Uterus (tissue), 4 donors: Measurements from ENCODE around the gene GPD2. TPM values are rescaled to one million over a fixed set of nuclear protein-coding genes. Genes with fewer than 3 reads are reported as not detected.

Experiments used
- DNase-seq, 2 donors: peaks; one replicate each; pipeline ENCODE4 v3.0.0-alpha.2; 2019 to 2020
- H3K27ac ChIP-seq, 2 donors: fragments of 200-600 bp; sonication (generic); 1 replicate in 1 of 2; 2 replicates in 1 of 2; pipeline ENCODE4 v1.5.1; 2016 to 2018
- H3K27me3 ChIP-seq, 2 donors: fragments of 200-600 bp; sonication (generic); one replicate each; pipeline ENCODE4 v1.5.1; 2018 to 2019; ENCODE audit warnings: control low read depth in 1 of 2
- H3K36me3 ChIP-seq, 2 donors: fragments of 200-600 bp; sonication (generic); one replicate each; pipeline ENCODE4 v1.5.1; 2019; ENCODE audit warnings: control low read depth in 1 of 2
- H3K4me1 ChIP-seq, 2 donors: fragments of 200-600 bp; sonication (generic); one replicate each; pipeline ENCODE4 v1.5.1; 2018 to 2019; ENCODE audit warnings: control low read depth in 1 of 2
- H3K4me3 ChIP-seq, 2 donors: fragments of 200-600 bp; sonication (generic); 1 replicate in 1 of 2; 2 replicates in 1 of 2; pipeline ENCODE4 v1.5.1; 2018 to 2019; ENCODE audit warnings: mild to moderate bottlenecking in 1 of 2
- H3K9me3 ChIP-seq, 2 donors: fragments of 200-600 bp; sonication (generic); one replicate each; pipeline ENCODE4 v1.5.1; 2019; ENCODE audit warnings: control low read depth in 1 of 2
- POLR2A ChIP-seq, 2 donors: fragments of 450-650 bp; IDR thresholded peaks; one replicate each; pipeline ENCODE4 v1.6.1; 2016; ENCODE audit warnings: antibody characterized with exemption in 2 of 2, mild to moderate bottlenecking in 1 of 2, moderate library complexity in 1 of 2
- intact Hi-C: fragments of 100-400 bp; cut with DNase I; formaldehyde crosslinking; loops from one replicate; pipeline ENCODE4 v1.15.1; 2023; ENCODE audit warnings: low total_unique reads
- total RNA-seq, 4 donors: library from RNA; depleted of rRNA in 3 of 4; stranded (reverse); fragments of >200 nt in 3 of 4; gene quantifications; one replicate each; pipeline versions ENCODE4 v1.1.0 to v1.2.4, GENCODE V29; 2014 to 2023
- TF ChIP-seq, protein P1 (sequence below), 4 experiments: fragments of 200-600 bp in 2 of 4; fragments of 450-650 bp in 2 of 4; sonication (generic) in 2 of 4; IDR thresholded peaks; one replicate each; pipeline ENCODE4 v1.5.1; 2016 to 2019; ENCODE audit warnings: antibody characterized with exemption in 4 of 4, mild to moderate bottlenecking in 2 of 4, moderate library complexity in 1 of 4
- donor health status: DM: yes; HTN: yes; CAD: no.

GPD2 gene
- total RNA-seq, 4 donors from 2014 or later, result 2.0 to 41.6 (median 32.1) TPM

DNA sequence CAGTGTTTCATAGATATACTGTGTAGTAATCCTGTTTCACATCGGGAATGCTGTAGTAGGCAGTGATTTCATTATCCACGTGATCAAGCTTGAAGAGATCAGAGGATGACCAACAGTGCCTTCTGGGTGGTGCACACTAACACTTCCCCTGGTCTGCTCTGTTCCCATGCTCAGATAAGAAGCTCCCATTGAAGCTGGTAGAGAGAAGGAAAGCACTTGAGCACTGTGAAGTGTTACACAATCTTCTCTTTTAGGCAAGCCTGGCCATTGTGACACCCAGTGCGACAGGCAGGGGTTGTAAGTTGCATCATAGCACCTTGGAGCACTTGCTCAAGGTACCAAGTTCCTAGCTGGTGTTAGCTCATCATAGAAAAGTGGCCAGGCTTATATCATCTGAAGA, 30.6 kb upstream of the GPD2 start:
- no peaks in the 10 kb centered on the region for H3K9me3 ChIP-seq
- H3K27me3 ChIP-seq, result no peaks in the 10 kb centered on the region
- H3K4me1 ChIP-seq, result no peaks in the 10 kb centered on the region
- TF ChIP-seq POLR2A (IDR thresholded peaks at IDR 0.05), result no peak
- TF ChIP-seq, protein P1, sequence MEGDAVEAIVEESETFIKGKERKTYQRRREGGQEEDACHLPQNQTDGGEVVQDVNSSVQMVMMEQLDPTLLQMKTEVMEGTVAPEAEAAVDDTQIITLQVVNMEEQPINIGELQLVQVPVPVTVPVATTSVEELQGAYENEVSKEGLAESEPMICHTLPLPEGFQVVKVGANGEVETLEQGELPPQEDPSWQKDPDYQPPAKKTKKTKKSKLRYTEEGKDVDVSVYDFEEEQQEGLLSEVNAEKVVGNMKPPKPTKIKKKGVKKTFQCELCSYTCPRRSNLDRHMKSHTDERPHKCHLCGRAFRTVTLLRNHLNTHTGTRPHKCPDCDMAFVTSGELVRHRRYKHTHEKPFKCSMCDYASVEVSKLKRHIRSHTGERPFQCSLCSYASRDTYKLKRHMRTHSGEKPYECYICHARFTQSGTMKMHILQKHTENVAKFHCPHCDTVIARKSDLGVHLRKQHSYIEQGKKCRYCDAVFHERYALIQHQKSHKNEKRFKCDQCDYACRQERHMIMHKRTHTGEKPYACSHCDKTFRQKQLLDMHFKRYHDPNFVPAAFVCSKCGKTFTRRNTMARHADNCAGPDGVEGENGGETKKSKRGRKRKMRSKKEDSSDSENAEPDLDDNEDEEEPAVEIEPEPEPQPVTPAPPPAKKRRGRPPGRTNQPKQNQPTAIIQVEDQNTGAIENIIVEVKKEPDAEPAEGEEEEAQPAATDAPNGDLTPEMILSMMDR (IDR thresholded peaks at IDR 0.05), result no peak
- H3K4me3 ChIP-seq, result no peak overlapping the region
- no peaks in the 10 kb centered on the region for H3K36me3 ChIP-seq
- intact Hi-C loops, result no loop called here
- no peak overlapping the region for H3K27ac ChIP-seq
- no peak for DNase-seq

DNA sequence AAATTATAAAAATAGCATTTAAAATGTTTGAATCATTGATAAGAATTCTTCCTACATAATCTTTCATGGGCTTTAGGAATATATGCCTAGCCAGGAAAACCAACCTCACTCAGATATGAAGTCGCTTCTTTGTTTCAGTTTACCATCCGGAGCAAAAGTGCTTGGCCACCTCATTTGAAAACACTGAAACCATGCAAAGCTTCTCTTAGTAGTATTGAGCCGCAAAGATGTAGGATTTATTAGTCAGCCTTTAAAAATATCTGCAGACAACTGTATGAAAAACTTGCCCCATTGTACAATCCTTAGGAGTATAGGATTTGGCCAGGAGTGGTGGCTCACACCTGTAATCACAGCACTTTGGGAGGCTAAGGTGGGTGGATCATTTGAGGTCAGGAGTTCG, 24.3 kb upstream of the GPD2 start:
- Histone ChIP-seq H3K27me3 (no peaks in the 10 kb centered on the region), H3K27ac (no peak overlapping the region), H3K9me3 (no peaks in the 10 kb centered on the region), H3K36me3 (no peaks in the 10 kb centered on the region), H3K4me3 (no peak overlapping the region), H3K4me1 (no peaks in the 10 kb centered on the region)
- intact Hi-C loops, result no loop called here
- no peak for DNase-seq
- no peak for TF ChIP-seq POLR2A (IDR thresholded peaks at IDR 0.05)
- TF ChIP-seq, protein P1 (IDR thresholded peaks at IDR 0.05), result no peak

DNA sequence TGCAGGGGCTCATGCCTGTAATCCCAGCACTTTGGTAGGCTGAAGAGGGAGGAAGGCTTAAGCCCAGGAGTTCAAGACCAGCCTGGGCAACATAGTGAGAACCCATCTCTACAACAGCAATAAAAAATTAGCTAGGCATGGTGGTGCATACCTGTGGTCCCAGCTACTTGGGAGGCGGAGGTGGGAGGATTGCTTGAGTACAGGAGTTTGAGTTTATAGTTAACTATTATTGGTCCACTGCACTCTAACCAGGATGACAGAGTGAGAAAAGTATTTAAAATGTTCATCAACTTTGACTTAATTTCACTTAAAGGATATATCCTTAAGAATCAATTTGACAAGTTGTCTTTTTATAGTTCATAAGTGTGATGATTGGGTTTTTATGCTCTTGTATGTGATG, 14.3 kb upstream of the GPD2 start:
- H3K9me3 ChIP-seq, result no peaks in the 10 kb centered on the region
- no peak for DNase-seq
- no peaks in the 10 kb centered on the region for H3K36me3 ChIP-seq
- TF ChIP-seq POLR2A (IDR thresholded peaks at IDR 0.05), result no peak
- TF ChIP-seq, protein P1 (IDR thresholded peaks at IDR 0.05), result no peak
- H3K4me1 ChIP-seq, result no peaks in the 10 kb centered on the region
- H3K4me3 ChIP-seq, result no peak overlapping the region
- no peak overlapping the region for H3K27ac ChIP-seq
- intact Hi-C loops, result no loop called here
- H3K27me3 ChIP-seq, result no peaks in the 10 kb centered on the region

DNA sequence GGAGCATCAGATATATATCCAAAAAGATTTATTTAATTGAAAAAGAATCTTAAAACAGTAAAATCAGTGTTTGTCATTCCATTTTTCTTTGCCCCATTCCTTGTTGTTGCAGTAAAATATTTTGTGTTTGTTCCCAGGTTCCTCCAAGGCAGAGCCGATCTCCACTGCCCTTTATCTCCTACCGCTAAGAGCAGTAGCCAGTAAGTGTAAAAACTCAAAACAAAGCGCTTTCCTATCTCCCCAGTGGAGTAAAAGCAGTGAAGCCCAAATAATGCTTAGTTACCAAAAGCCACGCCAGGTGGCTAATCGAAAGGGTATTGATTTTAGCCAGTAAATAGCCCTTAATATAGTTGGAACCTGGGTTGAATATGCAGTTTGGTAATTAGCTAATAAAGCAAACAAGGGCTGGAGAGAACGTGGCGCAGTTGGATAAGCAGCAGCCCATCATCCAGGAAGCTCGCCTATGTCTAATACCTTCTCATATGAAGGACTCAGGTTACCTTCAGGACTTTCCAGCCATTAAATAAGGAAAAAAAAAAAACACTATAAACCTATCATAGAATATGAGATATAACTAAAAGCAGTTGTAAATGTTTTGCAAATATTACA, 12.4 kb upstream of the GPD2 start:
- H3K27me3 ChIP-seq, result no peaks in the 10 kb centered on the region
- intact Hi-C loops, result no loop called here
- no peaks in the 10 kb centered on the region for H3K4me1 ChIP-seq
- DNase-seq, result no peak
- no peak for TF ChIP-seq POLR2A (IDR thresholded peaks at IDR 0.05)
- TF ChIP-seq, protein P1 (IDR thresholded peaks at IDR 0.05), result no peak
- H3K27ac ChIP-seq, result no peak overlapping the region
- H3K4me3 ChIP-seq, result no peak overlapping the region
- H3K9me3 ChIP-seq, result no peaks in the 10 kb centered on the region
- H3K36me3 ChIP-seq, result no peaks in the 10 kb centered on the region

DNA sequence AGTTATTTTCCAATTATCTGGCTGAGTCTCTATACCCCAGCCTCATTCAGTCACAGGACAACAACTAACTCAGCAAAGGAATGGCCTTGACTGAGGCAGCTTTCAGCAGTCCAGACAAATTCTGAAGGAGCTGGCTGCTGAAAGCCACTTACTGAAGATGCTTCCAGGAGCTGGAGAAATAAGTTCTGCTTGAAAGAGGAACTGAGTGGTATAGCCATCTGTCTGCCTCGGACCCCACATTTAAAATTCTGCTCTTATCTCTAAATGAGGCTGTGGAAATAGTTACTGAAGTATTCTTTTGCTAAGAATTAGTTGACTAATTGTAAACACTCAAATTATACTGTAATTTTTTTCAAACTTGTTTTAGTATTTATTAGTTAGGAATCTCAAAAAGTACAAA, 9.1 kb upstream of the GPD2 start:
- H3K36me3 ChIP-seq, result no peaks in the 10 kb centered on the region
- no peaks in the 10 kb centered on the region for H3K27me3 ChIP-seq
- no peak overlapping the region for H3K4me3 ChIP-seq
- intact Hi-C loops, result no loop called here
- H3K4me1 ChIP-seq, result no peaks in the 10 kb centered on the region
- H3K9me3 ChIP-seq, result no peaks in the 10 kb centered on the region
- no peak overlapping the region for H3K27ac ChIP-seq
- DNase-seq, result no peak
- TF ChIP-seq, protein P1 (IDR thresholded peaks at IDR 0.05), result no peak
- no peak for TF ChIP-seq POLR2A (IDR thresholded peaks at IDR 0.05)
